ENCODE measurements around the gene NSUN4. TPM values are rescaled to one million over a fixed set of nuclear protein-coding genes. Genes with fewer than 3 reads are reported as not detected.

The NSUN4 gene
- total and polyA plus RNA-seq, 2 of the 13 experiments (the other 11 are each of a cell fraction or from before 2014, with no cell fraction given): 21.5 to 23.5 TPM

DNA sequence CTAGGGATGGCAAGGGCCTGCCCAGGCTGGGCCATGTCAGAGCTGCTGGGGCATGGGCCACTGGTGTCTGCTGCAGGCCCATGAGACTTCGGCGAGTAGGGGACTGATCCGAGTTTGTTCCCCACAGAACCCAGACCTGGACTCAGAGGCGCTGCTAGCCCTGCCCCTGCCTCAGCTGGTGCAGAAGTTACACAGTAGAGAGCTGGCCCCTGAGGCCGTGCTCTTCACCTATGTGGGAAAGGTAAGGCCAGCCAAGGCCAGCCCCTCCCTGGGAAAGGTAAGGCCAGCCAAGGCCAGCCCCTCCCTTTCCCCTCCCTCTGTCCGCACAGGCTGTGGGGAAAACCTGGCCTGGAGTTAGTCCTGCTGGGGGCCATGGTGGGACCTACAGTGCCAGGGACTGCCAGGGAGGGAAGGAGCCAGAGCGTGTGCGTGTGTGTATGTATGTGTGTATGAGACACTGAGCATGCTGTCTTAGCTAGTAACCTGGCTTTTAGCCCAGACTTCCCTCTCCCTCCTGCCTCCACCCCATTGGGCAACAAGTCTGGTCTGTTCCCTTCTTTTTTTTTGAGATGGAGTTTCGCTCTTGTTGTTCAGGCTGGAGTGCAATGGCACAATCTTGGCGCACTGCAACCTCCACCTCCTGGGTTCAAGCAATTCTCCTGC lies 61.5 kb downstream of the NSUN4 start (continued):
- TF ChIP-seq SMC3 (IDR thresholded peaks at IDR 0.05; ENCODE audit: low read length) (no peak), NFE2L1 (CRISPR knock-in tag; IDR thresholded peaks at IDR 0.05; ENCODE audit: borderline replicate concordance) (no peak), ZNF34 (CRISPR knock-in tag; IDR thresholded peaks at IDR 0.05; ENCODE audit: borderline replicate concordance) (no peak), NR0B2 (CRISPR knock-in tag; IDR thresholded peaks at IDR 0.05) (no peak), ZNF567 (CRISPR knock-in tag; IDR thresholded peaks at IDR 0.05; ENCODE audit: borderline replicate concordance) (no peak), SMAD9 (CRISPR knock-in tag; IDR thresholded peaks at IDR 0.05) (no peak), ZBED4 (CRISPR knock-in tag; IDR thresholded peaks at IDR 0.05; ENCODE audit: borderline replicate concordance) (no peak), SMAD1 (CRISPR knock-in tag; IDR thresholded peaks at IDR 0.05; ENCODE audit: borderline replicate concordance, low read depth) (no peak), KLF12 (CRISPR knock-in tag; IDR thresholded peaks at IDR 0.05; ENCODE audit: borderline replicate concordance) (no peak; the same call in 1 of the 2 replicates), ZNF563 (CRISPR knock-in tag; IDR thresholded peaks at IDR 0.05) (no peak), MTERF4 (CRISPR knock-in tag; IDR thresholded peaks at IDR 0.05) (no peak), SMAD3 (CRISPR knock-in tag; IDR thresholded peaks at IDR 0.05) (no peak), ZNF569 (CRISPR knock-in tag; IDR thresholded peaks at IDR 0.05; ENCODE audit: borderline replicate concordance) (no peak), SPEN (CRISPR knock-in tag; IDR thresholded peaks at IDR 0.05; ENCODE audit: low read depth) (peak; percentile 81; the same call in 1 of the 2 replicates), ZNF446 (CRISPR knock-in tag; IDR thresholded peaks at IDR 0.05) (no peak), ZNF362 (CRISPR knock-in tag; IDR thresholded peaks at IDR 0.05; ENCODE audit: borderline replicate concordance) (no peak; the same call in 1 of the 2 replicates), EP300 (IDR thresholded peaks at IDR 0.05; ENCODE audit: low read depth in 2 of 2, low read length in 2 of 2) (0 out of 4 replicates have a peak, but pooled peaks of 1 of the 2 experiments have one; percentile 13), EP300 (CRISPR knock-in tag; IDR thresholded peaks at IDR 0.05; ENCODE audit: borderline replicate concordance) (no peak)
- TF ChIP-seq, protein P1, sequence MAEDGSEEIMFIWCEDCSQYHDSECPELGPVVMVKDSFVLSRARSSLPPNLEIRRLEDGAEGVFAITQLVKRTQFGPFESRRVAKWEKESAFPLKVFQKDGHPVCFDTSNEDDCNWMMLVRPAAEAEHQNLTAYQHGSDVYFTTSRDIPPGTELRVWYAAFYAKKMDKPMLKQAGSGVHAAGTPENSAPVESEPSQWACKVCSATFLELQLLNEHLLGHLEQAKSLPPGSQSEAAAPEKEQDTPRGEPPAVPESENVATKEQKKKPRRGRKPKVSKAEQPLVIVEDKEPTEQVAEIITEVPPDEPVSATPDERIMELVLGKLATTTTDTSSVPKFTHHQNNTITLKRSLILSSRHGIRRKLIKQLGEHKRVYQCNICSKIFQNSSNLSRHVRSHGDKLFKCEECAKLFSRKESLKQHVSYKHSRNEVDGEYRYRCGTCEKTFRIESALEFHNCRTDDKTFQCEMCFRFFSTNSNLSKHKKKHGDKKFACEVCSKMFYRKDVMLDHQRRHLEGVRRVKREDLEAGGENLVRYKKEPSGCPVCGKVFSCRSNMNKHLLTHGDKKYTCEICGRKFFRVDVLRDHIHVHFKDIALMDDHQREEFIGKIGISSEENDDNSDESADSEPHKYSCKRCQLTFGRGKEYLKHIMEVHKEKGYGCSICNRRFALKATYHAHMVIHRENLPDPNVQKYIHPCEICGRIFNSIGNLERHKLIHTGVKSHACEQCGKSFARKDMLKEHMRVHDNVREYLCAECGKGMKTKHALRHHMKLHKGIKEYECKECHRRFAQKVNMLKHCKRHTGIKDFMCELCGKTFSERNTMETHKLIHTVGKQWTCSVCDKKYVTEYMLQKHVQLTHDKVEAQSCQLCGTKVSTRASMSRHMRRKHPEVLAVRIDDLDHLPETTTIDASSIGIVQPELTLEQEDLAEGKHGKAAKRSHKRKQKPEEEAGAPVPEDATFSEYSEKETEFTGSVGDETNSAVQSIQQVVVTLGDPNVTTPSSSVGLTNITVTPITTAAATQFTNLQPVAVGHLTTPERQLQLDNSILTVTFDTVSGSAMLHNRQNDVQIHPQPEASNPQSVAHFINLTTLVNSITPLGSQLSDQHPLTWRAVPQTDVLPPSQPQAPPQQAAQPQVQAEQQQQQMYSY (CRISPR knock-in tag; IDR thresholded peaks at IDR 0.05): peak; percentile 100

Measured in HepG2 (cell line).